Neural cell (in vitro differentiated cells): ENCODE measurements around the gene RBM39. TPM values are rescaled to one million over a fixed set of nuclear protein-coding genes. Genes with fewer than 3 reads are reported as not detected.

Experiments
- H2AFZ ChIP-seq: fragments of 200-600, 300-800 bp; sonication (generic), shearing (Covaris generic); 2 replicates; pipeline ENCODE4 v1.6.0; 2014; ENCODE audit warnings: low read depth, mild to moderate bottlenecking, antibody characterized with exemption, low read length, moderate library complexity
- H3F3A ChIP-seq: fragments of 200-600 bp; shearing (Covaris generic); 2 replicates; pipeline ENCODE4 v1.6.1; 2016; ENCODE audit warnings: mild to moderate bottlenecking, moderate library complexity, mixed read lengths, antibody characterized with exemption, low read length; ENCODE audit not compliant: insufficient read depth, poor library complexity, severe bottlenecking
- H3K27ac ChIP-seq: fragments of 200-600, 300-800 bp; sonication (generic), shearing (Covaris generic); 2 replicates; pipeline ENCODE4 v1.5.1; 2014; ENCODE audit warnings: mild to moderate bottlenecking, low read length, moderate library complexity
- H3K27me3 ChIP-seq: fragments of 300-800, 200-600 bp; sonication (generic), shearing (Covaris generic); 2 replicates; pipeline ENCODE4 v1.6.0; 2014; ENCODE audit warnings: mild to moderate bottlenecking, low read depth, low read length, moderate library complexity; ENCODE audit not compliant: insufficient read depth
- H3K36me3 ChIP-seq: fragments of 300-800, 200-600 bp; sonication (generic), shearing (Covaris generic); 2 replicates; pipeline ENCODE4 v1.5.1; 2014; ENCODE audit warnings: mild to moderate bottlenecking, antibody characterized with exemption, low read length, moderate library complexity; ENCODE audit not compliant: insufficient read depth
- H3K4me2 ChIP-seq: fragments of 300-800, 200-600 bp; sonication (generic), shearing (Covaris generic); 2 replicates; pipeline ENCODE4 v1.6.0; 2014; ENCODE audit warnings: mild to moderate bottlenecking, low read length
- H3K4me3 ChIP-seq: fragments of 300-800, 200-600 bp; sonication (generic), shearing (Covaris generic); 2 replicates; pipeline ENCODE4 v1.5.1; 2014; ENCODE audit warnings: mild to moderate bottlenecking, low read length, moderate library complexity
- H3K79me2 ChIP-seq: fragments of 200-600 bp; shearing (Covaris generic); replicated peaks from 2 replicates; pipeline ENCODE4 v1.6.0; 2014; ENCODE audit warnings: mild to moderate bottlenecking, low read length, moderate library complexity; ENCODE audit not compliant: insufficient read depth
- H3K9ac ChIP-seq: fragments of 300-800, 200-600 bp; sonication (generic), shearing (Covaris generic); 2 replicates; pipeline ENCODE4 v1.6.1; 2016; ENCODE audit warnings: mild to moderate bottlenecking, low read length, mixed read lengths
- H3K9me2 ChIP-seq: fragments of 200-600 bp; shearing (Covaris generic); 2 replicates; pipeline ENCODE4 v1.6.1; 2016; ENCODE audit warnings: mild to moderate bottlenecking, low read length, mixed read lengths; ENCODE audit not compliant: insufficient read depth
- H3K9me3 ChIP-seq: fragments of 200-600, 300-800 bp; sonication (generic), shearing (Covaris generic); 2 replicates; pipeline ENCODE4 v1.6.1; 2016; ENCODE audit warnings: mild to moderate bottlenecking, mixed run types, low read length, moderate library complexity, mixed read lengths
- H4K20me1 ChIP-seq: fragments of 200-600 bp; shearing (Covaris generic); 2 replicates; pipeline ENCODE4 v1.6.1; 2016; ENCODE audit warnings: mild to moderate bottlenecking, mixed run types; ENCODE audit not compliant: insufficient read depth
- CTCF ChIP-seq: fragments of 450-650 bp; IDR thresholded peaks from 2 replicates; pipeline ENCODE4 v1.5.1; 2014; ENCODE audit warnings: antibody characterized with exemption, mild to moderate bottlenecking, moderate library complexity; ENCODE audit not compliant: poor library complexity, severe bottlenecking
- EP300 ChIP-seq: fragments of 450-650 bp; conservative IDR thresholded peaks from 2 replicates; pipeline ENCODE4 v1.6.1; 2014; ENCODE audit warnings: antibody characterized with exemption, mild to moderate bottlenecking, moderate library complexity; ENCODE audit not compliant: poor library complexity, severe bottlenecking
- EZH2 ChIP-seq: fragments of 200-600, 300-800 bp; shearing (Covaris generic), sonication (generic); IDR thresholded peaks from 2 replicates; pipeline ENCODE4 v1.6.1; 2014; ENCODE audit warnings: antibody characterized with exemption, low read length, borderline replicate concordance, mild to moderate bottlenecking; ENCODE audit not compliant: insufficient read depth, poor library complexity, severe bottlenecking
- MXI1 ChIP-seq: fragments of 450-650 bp; conservative IDR thresholded peaks from 2 replicates; pipeline ENCODE4 v1.6.1; 2014; ENCODE audit warnings: antibody characterized with exemption, mild to moderate bottlenecking; ENCODE audit not compliant: poor library complexity, severe bottlenecking
- POLR2AphosphoS5 ChIP-seq: IDR thresholded peaks from 2 replicates; pipeline ENCODE4 v1.6.1; 2012
- RAD21 ChIP-seq: fragments of 450-650 bp; conservative IDR thresholded peaks from 2 replicates; pipeline ENCODE4 v1.6.1; 2014; ENCODE audit warnings: antibody characterized with exemption, mild to moderate bottlenecking, moderate library complexity
- REST ChIP-seq: IDR thresholded peaks from 2 replicates; pipeline ENCODE4 v1.6.1; 2012; ENCODE audit warnings: borderline replicate concordance
- SMC3 ChIP-seq: fragments of 450-650 bp; conservative IDR thresholded peaks from 2 replicates; pipeline ENCODE4 v1.6.1; 2014; ENCODE audit warnings: antibody characterized with exemption, mild to moderate bottlenecking, moderate library complexity; ENCODE audit not compliant: poor library complexity
- TAF1 ChIP-seq: IDR thresholded peaks from 2 replicates; pipeline ENCODE4 v1.6.1; 2012; ENCODE audit warnings: low read depth
- polyA plus RNA-seq: library from polyadenylated mRNA; depleted of rRNA; stranded (reverse); fragments of >200 nt; gene quantifications from 2 replicates; pipeline ENCODE4 v1.2.3, GENCODE V29; 2014

RBM39 gene
- polyA plus RNA-seq, 1 donor from 2014 or later = 839 TPM

- Histone ChIP-seq H4K20me1 (peaks cover 70% of the 10 kb centered on the region), H3K9ac (no peak overlapping the region), H3K36me3 (peaks cover 18% of the 10 kb centered on the region), H3K4me2 (no peak overlapping the region), H2AFZ (no peak overlapping the region), H3K4me3 (peak overlapping the region; percentile 3), H3K27me3 (no peaks in the 10 kb centered on the region), H3K27ac (no peak overlapping the region), H3K9me2 (no peaks in the 10 kb centered on the region), H3K9me3 (no peaks in the 10 kb centered on the region), H3K79me2 (peaks cover 86% of the 10 kb centered on the region), H3F3A (no peaks in the 10 kb centered on the region)
- TF ChIP-seq MXI1 (no peak), POLR2AphosphoS5 (no peak), SMC3 (no peak), REST (no peak), RAD21 (no peak), EZH2 (no peak), EP300 (no peak), CTCF (no peak), TAF1 (no peak)
These were observed 7.7 kb downstream of the RBM39 start for GRCh38 chr20:35734374-35734773.

GRCh38 chr20:35732644-35732982 is 9.4 kb downstream of the RBM39 start:
- Histone ChIP-seq H4K20me1 (peaks cover 67% of the 10 kb centered on the region), H3K9me2 (no peaks in the 10 kb centered on the region), H3K4me3 (no peak overlapping the region), H3K27ac (no peak overlapping the region), H3K27me3 (no peaks in the 10 kb centered on the region), H3K4me2 (no peak overlapping the region), H3F3A (no peaks in the 10 kb centered on the region), H3K79me2 (peaks cover 79% of the 10 kb centered on the region), H3K36me3 (peaks cover 9% of the 10 kb centered on the region), H3K9ac (no peak overlapping the region), H2AFZ (no peak overlapping the region), H3K9me3 (no peaks in the 10 kb centered on the region)
- no peak for TF ChIP-seq CTCF
- no peak for TF ChIP-seq MXI1
- no peak for TF ChIP-seq REST
- no peak for TF ChIP-seq EZH2
- no peak for TF ChIP-seq RAD21
- no peak for TF ChIP-seq SMC3
- no peak for TF ChIP-seq EP300
- no peak for TF ChIP-seq TAF1
- TF ChIP-seq POLR2AphosphoS5 = no peak
